ENCODE measurements around the gene CACNA1G.

CACNA1G gene

DNA sequence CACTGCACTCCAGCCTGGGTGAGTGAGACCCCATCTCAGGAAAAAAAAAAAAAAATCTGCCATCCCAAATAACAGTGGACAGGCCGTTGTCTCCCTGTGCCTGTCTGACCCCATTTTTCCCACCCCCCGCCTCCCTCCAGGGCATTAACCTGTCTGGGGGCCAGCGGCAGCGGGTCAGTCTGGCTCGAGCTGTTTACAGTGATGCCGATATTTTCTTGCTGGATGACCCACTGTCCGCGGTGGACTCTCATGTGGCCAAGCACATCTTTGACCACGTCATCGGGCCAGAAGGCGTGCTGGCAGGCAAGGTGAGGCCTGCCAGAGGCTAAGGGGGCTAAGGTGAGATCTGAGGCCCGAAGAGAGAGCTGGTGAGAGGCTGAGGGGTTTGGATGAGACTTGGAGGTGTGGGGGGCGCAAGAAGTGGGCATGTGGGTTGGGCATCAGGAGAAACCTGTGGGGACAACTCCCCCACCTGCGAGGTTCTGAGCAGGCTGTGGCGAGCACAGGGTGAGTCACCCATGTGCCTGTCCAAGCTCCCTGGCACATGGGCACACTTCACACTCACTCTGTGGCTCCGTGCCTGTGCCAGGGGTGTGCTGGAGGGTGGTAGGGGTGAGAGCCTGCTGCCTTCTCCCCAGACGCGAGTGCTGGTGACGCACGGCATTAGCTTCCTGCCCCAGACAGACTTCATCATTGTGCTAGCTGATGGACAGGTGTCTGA, 112.5 kb downstream of the CACNA1G start:
- no peak for DNase-seq (ENCODE audit: low spot score)

DNA sequence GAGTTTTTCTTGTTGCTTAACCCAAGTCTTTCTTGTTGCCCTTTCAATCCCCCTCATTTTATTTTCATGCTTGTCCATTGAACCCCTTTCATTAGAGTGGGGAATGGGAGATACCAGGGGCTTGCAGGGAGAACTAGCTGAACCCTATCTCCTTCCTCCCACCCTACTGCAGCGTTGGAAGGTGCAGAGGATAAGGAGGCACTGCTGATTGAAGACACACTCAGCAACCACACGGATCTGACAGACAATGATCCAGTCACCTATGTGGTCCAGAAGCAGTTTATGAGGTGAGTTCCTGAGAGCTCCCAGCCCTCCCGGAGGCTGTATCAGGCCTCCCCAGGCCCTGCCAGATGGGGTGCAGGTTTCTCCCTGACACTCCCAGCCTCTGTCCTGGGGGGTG, 114.7 kb downstream of the CACNA1G start:
- DNase-seq (ENCODE audit: low spot score) = no peak

GRCh38 chr17:50675627-50676026, 115.1 kb downstream of the CACNA1G start:
- DNase-seq (ENCODE audit: low spot score) = no peak

DNA sequence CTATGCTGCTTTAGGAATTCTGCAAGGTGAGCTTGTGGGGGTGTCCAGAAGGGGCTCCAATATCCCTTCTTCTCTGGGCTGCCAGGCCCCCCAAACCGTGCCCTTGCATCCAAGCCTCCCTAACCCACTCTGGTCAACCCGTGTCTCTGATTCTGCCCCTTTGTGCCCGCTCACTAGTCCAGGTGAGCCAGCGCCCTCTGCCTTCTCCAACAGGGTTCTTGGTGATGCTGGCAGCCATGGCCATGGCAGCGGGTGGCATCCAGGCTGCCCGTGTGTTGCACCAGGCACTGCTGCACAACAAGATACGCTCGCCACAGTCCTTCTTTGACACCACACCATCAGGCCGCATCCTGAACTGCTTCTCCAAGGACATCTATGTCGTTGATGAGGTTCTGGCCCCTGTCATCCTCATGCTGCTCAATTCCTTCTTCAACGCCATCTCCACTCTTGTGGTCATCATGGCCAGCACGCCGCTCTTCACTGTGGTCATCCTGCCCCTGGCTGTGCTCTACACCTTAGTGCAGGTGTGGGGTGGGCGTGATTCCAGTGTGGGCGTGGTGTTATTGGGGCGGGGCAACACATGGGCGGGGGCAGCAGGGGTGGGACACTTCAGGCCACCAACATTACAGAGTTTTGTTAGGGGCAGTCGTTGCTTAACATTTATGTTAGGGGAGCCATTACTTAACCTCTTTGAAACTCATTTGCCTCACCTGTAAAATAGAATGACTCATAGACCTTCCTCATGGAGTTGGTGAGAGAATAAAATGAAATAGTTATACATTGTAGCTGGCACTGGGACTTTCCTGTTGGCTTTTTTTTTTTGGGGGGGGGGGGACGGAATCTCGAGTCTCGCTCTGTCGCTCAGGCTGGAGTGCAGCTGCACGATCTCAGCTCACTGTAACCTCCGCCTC, 115.8 kb downstream of the CACNA1G start:
- DNase-seq (ENCODE audit: low spot score) = no peak

Measured in iPS-NIHi11 (cell line).